ENCODE measurements around the gene VSIG10L2.

Gene VSIG10L2

DNA sequence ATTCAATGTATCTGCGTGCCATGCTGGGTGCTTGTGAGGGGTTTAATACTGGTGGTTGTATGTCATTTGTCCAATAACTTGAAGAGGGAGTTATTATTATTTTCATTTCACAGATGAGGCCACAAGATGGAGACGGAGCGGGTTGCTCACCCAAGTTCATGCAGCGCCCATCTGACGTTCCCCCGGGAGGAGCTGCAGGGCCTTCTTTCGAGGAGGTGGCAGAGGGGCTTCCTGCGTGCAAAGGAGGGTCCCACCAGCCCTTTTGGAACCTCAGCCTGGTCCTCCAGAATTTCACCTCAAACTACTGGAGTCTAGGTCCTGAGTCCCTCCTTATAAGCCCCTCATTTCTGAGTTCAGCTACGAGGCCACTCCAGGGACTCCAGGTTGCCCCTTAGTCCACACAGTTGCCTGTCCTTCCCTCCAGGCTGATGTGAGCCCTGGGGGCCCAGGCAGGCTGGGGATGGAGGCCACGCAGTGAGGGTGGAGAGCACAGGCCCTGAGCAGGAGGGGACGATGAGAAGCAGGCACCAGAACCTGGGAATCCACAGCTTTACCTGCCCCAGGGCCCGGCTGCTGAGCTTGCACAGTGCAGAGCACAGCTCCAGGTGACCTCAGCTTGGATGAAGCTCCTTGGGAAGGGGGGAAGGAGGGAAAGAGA, 2.9 kb upstream of the VSIG10L2 start:
- DNase-seq (ENCODE audit: insufficient read length, low spot score), result no peak
- no peak for FAIRE-seq
- TF ChIP-seq CTCF (IDR thresholded peaks at IDR 0.05; ENCODE audit: insufficient read depth, missing control alignments), result no peak

GRCh38 chr11:125943661-125944349, 2.0 kb upstream of the VSIG10L2 start:
- no peak for TF ChIP-seq CTCF (IDR thresholded peaks at IDR 0.05; ENCODE audit: insufficient read depth, missing control alignments)
- no peak for DNase-seq (ENCODE audit: insufficient read length, low spot score)
- no peak for FAIRE-seq

- DNase-seq (ENCODE audit: insufficient read length, low spot score) (no peak), FAIRE-seq (no peak)
- no peak for TF ChIP-seq CTCF (IDR thresholded peaks at IDR 0.05; ENCODE audit: insufficient read depth, missing control alignments)
Measured at GRCh38 chr11:125944350-125945010, 1.4 kb upstream of the VSIG10L2 start.

- FAIRE-seq, result no peak
- DNase-seq (ENCODE audit: insufficient read length, low spot score), result no peak
- no peak for TF ChIP-seq CTCF (IDR thresholded peaks at IDR 0.05; ENCODE audit: insufficient read depth, missing control alignments)
Measured at GRCh38 chr11:125945011-125945796, 640 bp upstream of the VSIG10L2 start.

DNA sequence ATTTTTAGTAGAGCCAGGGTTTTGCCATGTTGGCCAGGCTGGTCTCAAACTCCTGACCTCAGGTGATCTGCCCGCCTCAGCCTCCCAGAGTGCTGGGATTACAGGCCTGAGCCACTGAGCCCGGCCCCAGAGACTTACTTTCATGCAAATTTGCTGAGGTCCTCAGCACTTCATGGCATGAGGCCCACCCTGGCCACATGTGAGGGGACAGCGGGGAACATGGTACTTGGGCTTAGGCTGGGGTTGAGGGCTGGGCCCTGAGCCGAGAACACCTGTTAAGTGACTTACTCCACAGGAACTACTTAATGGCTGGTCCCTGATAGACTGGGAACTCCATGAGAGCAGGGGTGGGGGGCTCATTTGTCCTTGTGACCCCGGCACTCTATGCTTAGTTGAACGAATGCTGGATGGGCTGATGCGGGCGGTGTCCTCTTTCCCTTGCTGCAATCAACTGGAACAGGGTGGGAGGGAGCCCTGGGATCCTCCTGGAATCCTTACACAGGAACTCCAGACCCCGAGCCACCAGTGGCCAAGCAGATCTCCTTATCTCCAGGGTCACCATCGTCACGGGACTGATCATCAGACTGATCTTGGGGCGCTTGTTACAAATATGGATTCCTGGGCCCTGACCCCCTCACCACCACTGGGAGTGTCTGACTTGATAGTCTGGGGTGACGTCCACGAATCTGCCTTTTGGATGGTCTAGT, 1.0 kb downstream of the VSIG10L2 start:
- TF ChIP-seq CTCF (IDR thresholded peaks at IDR 0.05; ENCODE audit: insufficient read depth, missing control alignments), result no peak
- FAIRE-seq (no peak), DNase-seq (ENCODE audit: insufficient read length, low spot score) (no peak)

GRCh38 chr11:125947419-125948277, 1.8 kb downstream of the VSIG10L2 start:
- FAIRE-seq, result no peak
- no peak for TF ChIP-seq CTCF (IDR thresholded peaks at IDR 0.05; ENCODE audit: insufficient read depth, missing control alignments)
- no peak for DNase-seq (ENCODE audit: insufficient read length, low spot score)
